Large intestine (tissue), 3 donors: ENCODE measurements around the gene ITIH2. TPM values are rescaled to one million over a fixed set of nuclear protein-coding genes. Genes with fewer than 3 reads are reported as not detected.
"Not testable (repeated sequence)": the region's sequence is repeated elsewhere in the genome, so short reads cannot be mapped to it uniquely, and the experiment has no call there.

Experiments
- DNase-seq, 2 donors: peaks; one replicate each; pipeline versions ENCODE4 v3.0.0 to v3.0.0-alpha.2; 2013
- H3K27ac ChIP-seq: one replicate; pipeline ENCODE4 v1.5.1; 2013; ENCODE audit warnings: low read length
- H3K27me3 ChIP-seq: 2 replicates; pipeline ENCODE4 v1.6.1; 2013; ENCODE audit warnings: low read length; ENCODE audit not compliant: control insufficient read depth, insufficient read depth
- H3K36me3 ChIP-seq: 2 replicates; pipeline ENCODE4 v1.6.1; 2013; ENCODE audit warnings: low read length; ENCODE audit not compliant: control insufficient read depth, insufficient read depth
- H3K4me1 ChIP-seq: one replicate; pipeline ENCODE4 v1.6.1; 2013; ENCODE audit warnings: low read length; ENCODE audit not compliant: control insufficient read depth, insufficient read depth
- H3K4me3 ChIP-seq: one replicate; pipeline ENCODE4 v1.5.1; 2013; ENCODE audit warnings: low read length
- H3K9me3 ChIP-seq: one replicate; pipeline ENCODE4 v1.6.1; 2013; ENCODE audit warnings: mild to moderate bottlenecking, low read depth, low read length, moderate library complexity; ENCODE audit not compliant: control insufficient read depth
- WGBS: methylation state at CpG from one replicate; pipeline ENCODE4 v1.1.5; 2013; ENCODE audit warnings: low lambda C conversion rate; ENCODE audit not compliant: insufficient coverage; 5-methylcytosine and 5-hydroxymethylcytosine counted together
- polyA plus RNA-seq: library from polyadenylated mRNA; unstranded; fragments of 120-200 nt; gene quantifications from one replicate; pipeline ENCODE4 v1.2.1, GENCODE V29; 2013

Gene ITIH2
- polyA plus RNA-seq, 1 donor: 0.52 TPM

DNA sequence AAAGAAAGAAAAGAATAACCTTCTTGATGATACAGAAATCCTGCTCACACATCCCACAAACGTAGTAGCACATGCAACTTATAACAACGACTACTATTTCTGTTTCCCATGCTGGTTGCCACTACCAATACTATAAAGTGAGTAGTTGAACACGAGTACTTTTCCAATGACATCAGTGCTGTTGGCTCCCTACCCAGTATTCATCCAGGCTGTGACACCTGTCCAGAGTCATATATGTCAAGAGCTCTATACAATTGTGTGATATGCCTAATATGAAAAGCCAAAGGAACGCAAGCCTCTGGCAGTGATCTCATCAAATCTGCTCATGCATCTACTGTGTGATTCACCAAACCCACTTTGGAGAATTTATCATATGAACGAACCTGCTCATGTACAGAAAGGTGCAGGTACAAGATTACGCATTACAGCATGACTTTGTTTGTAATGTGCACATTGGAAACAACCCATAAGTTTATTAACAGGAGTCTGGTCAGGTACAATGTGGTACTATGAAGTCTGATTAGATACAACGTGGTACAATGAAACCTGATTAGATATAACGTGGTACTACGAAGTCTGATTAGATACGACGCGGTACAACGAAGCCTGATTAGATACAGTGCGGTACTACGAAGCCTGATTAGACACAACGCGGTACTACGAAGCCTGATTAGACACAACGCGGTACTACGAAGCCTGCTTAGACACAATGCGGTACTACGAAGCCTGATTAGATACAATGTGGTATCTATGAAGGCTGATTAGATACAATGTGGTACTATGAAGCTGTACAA, 30.6 kb upstream of the ITIH2 start:
- no peak for DNase-seq
- peaks cover 28% of the 10 kb centered on the region for H3K27me3 ChIP-seq
- no peaks in the 10 kb centered on the region for H3K36me3 ChIP-seq
- WGBS: 71% methylated on average over 4 of the region's 23 CpGs
- H3K9me3 ChIP-seq: no peaks in the 10 kb centered on the region
- H3K4me3 ChIP-seq: no peak overlapping the region
- H3K4me1 ChIP-seq: no peaks in the 10 kb centered on the region
- H3K27ac ChIP-seq: no peak overlapping the region

DNA sequence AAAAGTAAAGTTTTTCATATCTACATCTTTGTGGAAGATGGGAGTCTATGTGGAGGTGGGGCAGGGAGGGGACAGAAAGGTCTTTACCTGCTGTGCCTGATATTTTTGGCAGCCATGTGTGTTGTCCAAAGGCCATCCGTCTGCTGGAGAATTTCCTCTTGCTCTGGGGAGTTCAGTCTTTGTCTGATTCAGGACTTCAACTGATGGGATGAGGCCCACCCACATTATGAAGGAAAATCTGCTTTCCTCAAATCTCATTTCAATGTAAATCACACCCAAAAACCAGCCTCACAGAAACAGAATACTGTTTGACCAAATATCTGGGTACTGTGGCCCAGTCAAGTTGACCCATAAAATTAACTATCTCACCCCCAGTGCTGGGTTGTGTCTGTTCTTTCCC, 23.9 kb upstream of the ITIH2 start:
- Histone ChIP-seq H3K4me1 (no peaks in the 10 kb centered on the region), H3K9me3 (no peaks in the 10 kb centered on the region), H3K27ac (no peak overlapping the region), H3K36me3 (no peaks in the 10 kb centered on the region), H3K27me3 (peaks cover 8% of the 10 kb centered on the region), H3K4me3 (no peak overlapping the region)
- no CpG with 5 or more reads among the region's 1 CpG for WGBS
- no peak for DNase-seq

DNA sequence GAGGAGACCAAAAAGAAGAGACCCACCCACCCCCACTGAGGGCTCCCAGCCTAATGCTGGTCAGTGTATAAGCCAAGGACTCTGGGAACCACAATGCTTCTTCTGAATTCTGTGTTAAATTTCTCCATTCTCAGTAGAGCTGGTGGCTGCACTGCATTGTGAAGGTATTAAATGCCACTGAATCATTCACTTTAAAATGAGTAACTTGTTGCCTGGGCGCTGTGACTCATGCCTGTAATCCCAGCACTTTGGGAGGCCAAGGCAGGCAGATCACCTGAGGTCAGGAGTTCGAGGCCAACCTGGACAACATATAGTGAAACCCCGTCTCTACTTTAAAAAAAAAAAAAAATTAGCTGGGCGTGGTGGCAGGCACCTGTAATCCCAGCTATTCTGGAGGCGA, 23.0 kb upstream of the ITIH2 start:
- not testable (repeated sequence) for H3K9me3 ChIP-seq, DNase-seq, H3K27ac ChIP-seq, H3K36me3 ChIP-seq, H3K4me1 ChIP-seq, H3K4me3 ChIP-seq, H3K27me3 ChIP-seq
- WGBS: no CpG with 5 or more reads among the region's 5 CpGs

DNA sequence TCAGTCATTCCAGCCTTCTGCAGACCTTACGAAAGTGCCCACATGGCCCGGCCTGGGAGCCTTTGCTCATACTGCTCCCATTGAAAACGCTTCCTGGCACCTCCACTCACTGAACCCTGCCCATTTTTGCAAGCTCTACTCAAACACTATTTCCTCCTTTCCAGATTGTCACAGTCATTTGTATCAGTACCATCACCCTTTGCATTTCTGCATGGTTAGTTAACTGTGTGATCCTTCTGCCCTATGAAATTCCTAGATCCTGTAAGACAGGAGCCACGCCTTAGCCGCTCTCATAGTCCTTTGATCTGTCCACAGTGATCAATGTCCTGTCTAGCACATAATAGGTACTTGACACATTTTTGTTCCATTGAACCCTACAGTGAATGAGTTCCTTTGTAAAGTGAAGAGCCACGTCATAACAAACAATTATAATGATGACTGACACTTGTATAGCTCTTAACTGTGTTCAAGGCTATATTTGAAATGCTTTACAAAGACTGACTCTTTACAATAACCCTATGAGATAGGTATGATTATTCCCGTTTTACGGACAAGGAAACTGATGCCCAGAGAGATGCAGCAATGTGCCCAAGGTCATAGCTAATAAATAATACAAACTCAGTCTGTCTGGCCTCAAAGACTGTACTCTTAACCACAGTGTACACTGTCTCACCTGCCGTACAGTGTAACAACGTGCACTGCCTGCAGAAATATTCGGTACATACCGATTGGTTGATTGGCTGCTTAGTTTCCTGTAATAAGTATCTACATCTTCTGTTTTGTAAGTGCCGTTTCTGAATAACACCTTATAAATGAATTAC, 16.6 kb upstream of the ITIH2 start:
- peaks cover under 1% of the 10 kb centered on the region for H3K27me3 ChIP-seq
- H3K4me3 ChIP-seq: no peak overlapping the region
- H3K36me3 ChIP-seq: no peaks in the 10 kb centered on the region
- no CpG with 5 or more reads among the region's 13 CpGs for WGBS
- H3K27ac ChIP-seq: no peak overlapping the region
- DNase-seq: no peak
- H3K9me3 ChIP-seq: no peaks in the 10 kb centered on the region
- H3K4me1 ChIP-seq: no peaks in the 10 kb centered on the region

DNA sequence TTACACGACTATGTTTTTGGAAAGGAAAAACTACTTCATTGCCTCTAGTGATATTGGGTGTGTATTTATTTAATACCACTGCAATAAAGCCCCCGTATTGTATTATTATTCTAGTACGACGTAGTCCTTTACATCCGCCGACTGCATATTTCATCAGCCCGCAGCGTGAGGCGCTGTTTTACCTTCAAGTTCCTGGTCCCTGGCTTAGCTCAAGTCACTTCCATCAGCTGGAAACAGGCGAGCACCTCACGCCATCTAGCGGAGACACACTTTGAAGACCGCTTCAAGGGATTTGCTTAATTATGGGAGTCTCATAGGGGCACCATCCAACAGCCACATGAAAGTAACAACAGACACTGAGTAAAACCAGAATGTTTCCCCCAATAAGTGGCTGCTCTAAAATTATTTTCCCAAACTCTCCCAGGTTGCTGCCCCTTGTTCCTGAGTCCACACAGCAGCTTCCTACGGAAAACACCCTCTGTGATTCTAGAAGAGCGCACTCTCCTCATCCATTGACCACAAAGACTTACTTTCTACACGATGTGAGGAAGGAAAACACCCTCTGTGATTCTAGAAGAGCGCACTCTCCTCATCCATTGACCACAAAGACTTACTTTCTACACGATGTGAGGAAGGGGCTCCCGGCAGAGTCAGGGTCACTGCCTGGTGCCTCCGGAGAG, 15.7 kb upstream of the ITIH2 start:
- Histone ChIP-seq H3K4me1 (no peaks in the 10 kb centered on the region), H3K9me3 (no peaks in the 10 kb centered on the region), H3K27me3 (no peaks in the 10 kb centered on the region), H3K4me3 (no peak overlapping the region), H3K27ac (no peak overlapping the region), H3K36me3 (no peaks in the 10 kb centered on the region)
- peak; percentile 73 to 83 for DNase-seq
- no CpG with 5 or more reads among the region's 20 CpGs for WGBS

DNA sequence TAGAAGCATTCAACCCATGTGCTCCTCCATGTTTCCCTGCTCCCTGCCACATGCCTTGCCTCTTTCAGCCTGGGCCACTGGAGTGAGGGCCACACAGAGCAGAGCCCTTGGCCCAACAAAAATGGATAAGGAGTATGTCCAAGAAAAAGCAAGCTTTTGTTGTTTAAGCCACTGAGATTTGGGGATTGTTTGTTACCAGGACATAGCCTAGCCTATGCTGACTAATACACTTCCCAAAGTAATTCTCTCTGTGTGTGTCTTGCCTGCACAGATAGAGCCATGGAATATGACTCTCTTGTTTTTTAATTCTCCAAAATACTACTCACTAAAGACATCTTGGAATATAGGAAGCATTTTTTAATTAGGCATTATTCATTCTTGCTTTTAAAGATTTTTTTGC, 13.5 kb upstream of the ITIH2 start:
- Histone ChIP-seq H3K4me3 (no peak overlapping the region), H3K27me3 (no peaks in the 10 kb centered on the region), H3K36me3 (no peaks in the 10 kb centered on the region), H3K9me3 (peaks cover 4% of the 10 kb centered on the region), H3K27ac (no peak overlapping the region), H3K4me1 (no peaks in the 10 kb centered on the region)
- no peak for DNase-seq

DNA sequence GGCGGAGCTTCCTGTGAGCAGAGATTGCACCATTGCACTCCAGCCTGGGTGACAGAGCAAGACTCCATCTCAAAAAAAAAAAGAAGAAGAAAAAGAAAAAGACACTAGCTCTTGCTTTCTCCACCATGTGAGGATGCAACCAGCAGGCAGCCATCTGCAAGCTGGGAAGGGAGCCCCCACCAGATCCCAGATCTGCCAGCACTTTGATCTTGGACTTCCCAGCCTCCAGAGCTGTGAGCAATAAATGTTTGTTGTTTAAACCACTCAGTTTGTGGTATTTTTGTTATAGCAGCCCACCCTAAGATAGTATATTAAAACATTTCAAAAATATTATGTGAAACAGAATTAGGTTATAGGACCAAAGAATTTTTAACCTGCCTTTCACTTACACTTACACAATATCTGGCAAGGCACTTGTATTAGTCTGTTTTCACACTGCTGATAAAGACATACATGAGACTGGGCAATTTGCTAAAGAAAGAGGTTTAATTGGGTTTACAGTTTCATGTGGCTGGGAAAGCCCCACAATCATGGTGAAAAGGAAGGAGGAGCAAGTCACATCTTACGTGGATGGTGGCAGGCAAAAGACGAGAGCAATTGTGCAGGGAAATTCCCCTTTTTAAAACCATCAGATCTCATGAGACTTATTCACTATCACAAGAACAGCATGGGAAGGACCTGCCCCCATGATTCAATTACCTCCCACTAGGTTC, 12.1 kb upstream of the ITIH2 start:
- H3K9me3 ChIP-seq, DNase-seq, H3K36me3 ChIP-seq, H3K27ac ChIP-seq, H3K4me1 ChIP-seq, H3K4me3 ChIP-seq, H3K27me3 ChIP-seq: not testable (repeated sequence)
- no CpG with 5 or more reads among the region's 3 CpGs for WGBS

DNA sequence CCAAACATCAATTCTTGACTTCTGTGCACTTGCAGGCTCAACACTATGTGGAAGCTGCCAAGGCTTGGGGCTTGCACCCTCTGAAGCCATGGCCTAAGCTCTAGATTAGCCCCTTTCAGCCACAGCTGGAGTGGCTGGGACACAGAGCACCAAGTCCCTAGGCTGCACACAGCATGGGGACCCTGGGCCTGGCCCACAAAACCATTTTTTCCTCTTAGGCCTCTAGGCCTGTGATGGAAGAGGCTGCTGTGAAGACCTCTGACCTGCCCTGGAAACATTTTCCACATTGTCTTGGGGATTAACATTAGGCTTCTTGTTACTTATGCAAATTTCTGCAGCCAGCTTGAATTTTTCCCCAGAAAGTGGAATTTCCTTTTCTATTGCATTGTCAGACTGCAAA, 10.7 kb upstream of the ITIH2 start:
- H3K27me3 ChIP-seq, H3K4me3 ChIP-seq, H3K4me1 ChIP-seq, H3K36me3 ChIP-seq, H3K27ac ChIP-seq, DNase-seq, H3K9me3 ChIP-seq: not testable (repeated sequence)

DNA sequence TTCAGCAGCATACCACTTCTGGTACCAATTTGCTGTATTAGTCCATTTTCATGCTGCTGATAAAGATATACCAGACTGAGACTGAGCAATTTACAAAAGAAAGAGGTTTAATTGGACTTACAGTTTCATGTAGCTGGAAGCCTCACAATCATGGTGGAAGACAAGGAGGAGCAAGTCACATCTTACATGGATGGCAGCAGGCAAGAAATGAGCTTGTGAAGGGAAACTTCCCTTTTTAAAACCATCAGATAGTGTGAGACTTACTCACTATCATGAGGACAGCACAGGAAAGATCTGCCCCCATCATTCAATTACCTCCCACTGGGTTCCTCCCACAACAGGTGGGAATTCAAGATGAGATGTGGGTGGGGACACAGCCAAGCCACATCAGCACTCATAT, 9.9 kb upstream of the ITIH2 start:
- H3K4me3 ChIP-seq, DNase-seq, H3K36me3 ChIP-seq, H3K27me3 ChIP-seq, H3K4me1 ChIP-seq, H3K27ac ChIP-seq, H3K9me3 ChIP-seq: not testable (repeated sequence)

DNA sequence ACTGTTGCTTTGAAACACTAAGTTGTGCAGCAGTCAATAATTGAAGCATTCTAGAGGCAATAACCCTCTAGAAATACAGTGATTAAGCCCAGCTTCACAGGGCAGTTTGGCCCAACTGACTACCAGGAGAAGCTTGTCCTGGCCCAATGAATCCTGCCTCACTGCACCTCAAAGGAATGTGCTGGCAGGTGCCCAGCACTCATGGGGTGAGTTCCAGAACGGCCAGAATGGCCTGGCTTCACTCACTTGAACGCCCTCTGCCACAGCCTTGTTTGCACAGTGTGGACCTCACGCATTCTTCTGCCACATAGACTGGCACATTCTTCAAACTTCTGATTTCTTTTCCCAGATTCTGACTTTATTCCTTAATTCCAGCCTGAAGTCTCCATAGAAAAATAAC, 6.6 kb upstream of the ITIH2 start:
- H3K4me1 ChIP-seq: no peaks in the 10 kb centered on the region
- no peaks in the 10 kb centered on the region for H3K27me3 ChIP-seq
- 80% methylated on average over 1 of the region's 3 CpGs for WGBS
- DNase-seq: no peak
- H3K27ac ChIP-seq: no peak overlapping the region
- H3K36me3 ChIP-seq: no peaks in the 10 kb centered on the region
- H3K9me3 ChIP-seq: peaks cover 4% of the 10 kb centered on the region
- H3K4me3 ChIP-seq: no peak overlapping the region
